ENCODE data around the gene CDK14. TPM values are rescaled to one million over a fixed set of nuclear protein-coding genes. Genes with fewer than 3 reads are reported as not detected.
"Not testable (repeated sequence)": the region's sequence is repeated elsewhere in the genome, so short reads cannot be mapped to it uniquely, and the experiment has no call there.

The CDK14 gene
- total RNA-seq, 2 donors from 2014 or later: 45.3 to 53.8 TPM

GRCh38 chr7:90896458-90896857 is 300.3 kb downstream of the CDK14 start:
- DNase-seq (ENCODE audit: low spot score): no peak

GRCh38 chr7:90897961-90898469 is 301.9 kb downstream of the CDK14 start:
- intact Hi-C loops (cut with DNase I): no loop called here
- no peak for DNase-seq (ENCODE audit: low spot score)

More at GRCh38 chr7:90896458-90896857, 300.3 kb downstream of the CDK14 start:
- intact Hi-C loops (cut with DNase I): no loop called here

DNA sequence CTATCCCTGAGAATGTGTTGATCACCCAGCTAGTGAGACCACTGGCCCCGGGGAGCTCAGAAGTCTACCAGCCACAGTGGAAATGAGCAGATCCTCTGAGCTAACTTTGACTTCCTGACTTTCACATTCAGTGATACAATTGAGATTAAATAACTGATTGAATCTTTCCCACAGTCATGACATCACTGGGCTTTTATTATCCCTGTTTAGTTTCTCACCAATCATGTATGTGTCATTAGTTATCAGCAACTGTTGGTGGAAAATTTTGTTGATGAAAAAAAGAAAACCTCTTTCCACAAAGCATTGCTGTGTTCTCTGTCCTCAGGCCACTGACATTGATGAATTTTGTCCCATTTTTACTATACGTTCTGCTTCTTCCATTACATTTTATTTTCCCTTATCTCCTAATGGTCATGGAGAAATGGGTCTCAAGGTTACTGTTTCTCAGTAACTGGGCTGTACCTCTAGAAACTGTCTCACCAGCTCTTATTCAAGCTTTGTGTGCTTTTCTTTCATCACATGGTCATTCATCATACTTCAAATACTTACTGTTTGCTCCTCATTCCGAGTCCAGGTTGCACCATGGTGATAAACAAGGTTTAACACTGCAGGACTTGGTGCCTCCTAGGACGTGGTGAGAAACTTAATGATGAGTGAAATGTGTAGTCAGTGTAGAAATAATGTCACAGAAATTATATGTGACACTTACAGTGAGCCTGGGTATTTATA is 304.7 kb downstream of the CDK14 start:
- no peak for DNase-seq (ENCODE audit: low spot score)
- intact Hi-C loops (cut with DNase I): no loop called here

DNA sequence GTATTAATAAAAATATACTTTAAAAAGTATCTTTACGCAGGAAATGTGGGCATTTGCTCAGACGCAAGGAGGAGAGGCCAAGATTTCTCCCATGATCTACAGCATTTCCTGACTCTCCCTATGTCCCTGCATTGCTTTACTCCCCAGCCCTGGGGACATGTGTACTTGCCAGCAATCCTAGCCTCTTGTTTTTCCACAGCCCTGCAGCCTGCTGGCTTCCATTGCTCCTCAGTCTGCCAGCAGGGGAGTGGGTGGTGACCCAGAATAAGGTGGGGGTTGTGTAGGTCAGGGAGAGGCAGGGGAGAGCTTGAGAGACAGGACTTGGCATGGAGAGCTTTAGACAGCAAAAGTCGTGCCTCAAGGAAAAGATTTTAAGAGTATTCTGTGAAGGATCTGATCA is 307.7 kb downstream of the CDK14 start:
- intact Hi-C loops (cut with DNase I): no loop called here
- no peak for DNase-seq (ENCODE audit: low spot score)

DNA sequence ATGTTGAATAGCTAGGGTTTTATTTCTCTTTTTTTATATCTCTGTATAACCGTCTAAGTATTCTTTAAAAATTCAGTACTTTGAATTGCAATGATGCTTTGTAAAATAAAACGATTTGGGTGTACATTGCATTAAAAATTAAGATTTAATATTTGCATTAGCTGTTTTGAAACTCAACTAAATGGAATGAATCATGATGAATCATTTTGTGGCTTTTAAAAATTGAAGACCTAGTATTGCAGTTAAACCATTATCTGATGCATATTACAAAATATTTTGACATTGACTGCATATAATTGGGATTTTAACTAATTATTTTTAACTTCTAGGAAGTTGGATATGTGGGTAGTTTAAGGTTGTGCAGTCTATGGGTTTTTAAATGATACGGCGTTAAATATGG is 314.0 kb downstream of the CDK14 start:
- intact Hi-C loops (cut with DNase I): loop anchor here in 1 of 2 donors (5.0 kb wide), 1 partner anchor 257 kb away; no protein-coding TSS in a partner anchor
- DNase-seq (ENCODE audit: low spot score): no peak

DNA sequence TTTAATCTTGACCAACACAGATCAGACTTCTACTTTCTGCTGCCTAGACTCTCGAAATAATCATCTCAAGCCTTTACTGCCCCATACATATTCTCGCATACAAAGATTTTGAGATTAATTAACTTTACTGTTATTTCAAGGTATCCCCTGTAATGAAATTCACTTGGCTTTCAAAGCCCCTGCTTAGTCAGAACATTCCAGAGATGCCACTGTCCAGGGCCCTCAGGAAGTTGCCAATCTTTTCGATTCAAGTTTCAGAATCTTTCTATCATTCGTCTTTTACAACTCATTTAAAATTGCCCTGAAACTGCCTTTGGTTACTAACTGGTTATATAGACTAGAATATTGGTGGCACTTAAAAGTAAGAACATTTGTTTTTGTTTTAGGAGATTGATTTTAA is 320.2 kb downstream of the CDK14 start:
- no peak for DNase-seq (ENCODE audit: low spot score)
- intact Hi-C loops (cut with DNase I): no loop called here

- intact Hi-C loops (cut with DNase I): no loop called here
- DNase-seq (ENCODE audit: low spot score): no peak
Measured at GRCh38 chr7:90917539-90917938, 321.4 kb downstream of the CDK14 start.

DNA sequence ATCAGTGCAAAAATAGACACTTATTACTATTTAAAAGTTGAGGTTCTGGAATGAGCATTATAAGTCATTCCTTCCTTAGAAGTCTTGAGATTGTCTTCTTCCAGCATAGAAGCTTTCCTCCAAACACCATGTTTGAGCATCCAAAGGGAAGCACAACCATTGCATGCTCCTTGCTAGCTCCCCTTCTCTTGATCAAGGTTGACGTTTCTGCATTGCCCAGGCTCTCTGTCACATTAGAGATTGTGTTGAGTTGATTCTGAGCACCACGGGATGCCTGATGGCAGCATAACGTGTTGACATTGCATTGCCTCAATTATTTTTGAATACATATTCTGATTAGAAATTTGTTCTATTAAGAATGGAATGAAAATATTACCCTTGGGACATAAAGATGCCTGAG is 322.2 kb downstream of the CDK14 start:
- intact Hi-C loops (cut with DNase I): no loop called here
- no peak for DNase-seq (ENCODE audit: low spot score)

DNA sequence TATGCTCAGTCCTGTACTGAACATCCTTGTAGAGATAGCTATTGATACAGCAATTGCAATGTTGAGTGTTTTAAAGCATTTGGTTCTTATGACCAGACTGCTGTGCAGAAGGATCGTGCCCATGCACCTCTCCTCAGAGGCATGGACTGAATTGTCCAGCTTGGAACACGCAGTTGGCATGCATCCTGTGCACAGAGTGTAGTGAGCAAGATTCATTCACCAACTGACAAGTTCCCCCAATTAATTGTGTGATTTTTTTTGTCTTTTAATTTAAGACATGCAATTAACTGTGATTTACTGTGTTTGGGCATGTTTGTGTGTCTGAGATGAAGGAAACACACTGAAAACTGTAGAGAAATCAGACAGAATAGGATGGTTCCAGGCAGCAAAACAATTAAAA is 323.7 kb downstream of the CDK14 start:
- DNase-seq (ENCODE audit: low spot score): no peak
- intact Hi-C loops (cut with DNase I): no loop called here

GRCh38 chr7:90920336-90920735 is 324.2 kb downstream of the CDK14 start:
- no peak for DNase-seq (ENCODE audit: low spot score)

DNA sequence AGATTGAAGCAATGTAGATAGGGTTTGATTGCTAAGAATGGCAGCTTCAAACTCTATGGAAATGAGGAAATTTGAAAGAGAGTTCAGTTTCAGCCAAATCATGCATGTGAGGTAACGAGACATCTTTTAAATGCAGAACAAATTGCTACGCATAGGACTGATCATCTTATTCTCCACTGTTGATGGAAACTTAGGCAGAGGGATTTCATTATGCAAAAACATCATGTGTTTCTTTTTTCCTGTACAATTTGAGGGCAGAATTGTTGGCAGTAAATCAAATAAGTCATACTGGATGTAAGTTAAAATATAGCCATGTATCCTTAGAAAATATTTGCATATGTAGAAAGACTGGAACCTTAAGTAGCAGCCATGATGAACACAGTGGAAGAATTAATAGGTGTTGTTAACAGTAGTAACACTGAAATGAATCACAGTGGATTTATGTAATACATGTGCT is 327.4 kb downstream of the CDK14 start:
- intact Hi-C loops (cut with DNase I): no loop called here

More at GRCh38 chr7:90920336-90920735, 324.2 kb downstream of the CDK14 start:
- intact Hi-C loops (cut with DNase I): no loop called here

GRCh38 chr7:90928700-90929424 is 332.7 kb downstream of the CDK14 start:
- DNase-seq (ENCODE audit: low spot score); intact Hi-C loops (cut with DNase I): not testable (repeated sequence)

More for the DNA sequence above, 327.4 kb downstream of the CDK14 start:
- DNase-seq (ENCODE audit: low spot score): no peak

GRCh38 chr7:90931986-90932916 is 336.1 kb downstream of the CDK14 start:
- DNase-seq (ENCODE audit: low spot score): no peak
- intact Hi-C loops (cut with DNase I): no loop called here

DNA sequence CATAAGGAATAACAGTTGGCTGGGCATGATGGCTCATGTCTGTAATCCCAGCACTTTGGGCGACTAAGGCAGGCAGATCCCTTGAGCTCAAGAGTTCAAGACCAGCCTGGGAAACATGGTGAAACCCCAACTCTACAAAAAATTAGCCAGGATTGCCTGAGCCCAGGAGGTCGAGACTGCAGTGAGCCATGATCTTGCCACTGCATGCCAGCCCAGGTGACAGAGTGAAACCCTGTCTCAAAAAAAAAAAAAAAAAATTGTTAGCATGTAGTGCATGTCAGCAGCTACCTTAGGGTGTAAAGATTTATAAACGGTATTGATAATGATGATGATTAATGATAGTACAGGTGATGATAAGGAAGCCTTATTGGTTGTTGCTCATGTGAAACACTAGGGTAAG is 336.9 kb downstream of the CDK14 start:
- no peak for DNase-seq (ENCODE audit: low spot score)
- intact Hi-C loops (cut with DNase I): no loop called here

GRCh38 chr7:90933984-90934383 is 337.9 kb downstream of the CDK14 start:
- intact Hi-C loops (cut with DNase I): no loop called here
- no peak for DNase-seq (ENCODE audit: low spot score)

DNA sequence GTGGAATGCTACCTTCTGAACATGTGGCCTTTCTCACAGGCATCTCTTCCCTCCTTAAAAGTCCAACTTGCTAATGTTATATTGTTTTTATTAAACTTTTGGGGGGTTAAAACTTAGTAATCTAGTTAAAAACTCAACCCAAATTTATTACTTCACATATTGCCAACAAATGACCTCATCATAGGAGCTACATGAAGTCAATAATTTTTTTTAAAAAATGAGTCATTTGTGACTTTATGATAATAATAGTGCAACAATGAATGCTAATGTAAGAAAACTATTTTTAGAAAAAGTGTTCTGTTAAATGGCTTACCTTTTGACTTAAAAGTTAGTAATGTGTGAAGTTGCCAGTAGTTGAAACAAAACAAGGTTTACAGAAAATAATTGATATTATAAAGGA is 342.2 kb downstream of the CDK14 start:
- intact Hi-C loops (cut with DNase I): no loop called here
- DNase-seq (ENCODE audit: low spot score): no peak

GRCh38 chr7:90939666-90940065 is 343.5 kb downstream of the CDK14 start:
- no peak for DNase-seq (ENCODE audit: low spot score)
- intact Hi-C loops (cut with DNase I): no loop called here

DNA sequence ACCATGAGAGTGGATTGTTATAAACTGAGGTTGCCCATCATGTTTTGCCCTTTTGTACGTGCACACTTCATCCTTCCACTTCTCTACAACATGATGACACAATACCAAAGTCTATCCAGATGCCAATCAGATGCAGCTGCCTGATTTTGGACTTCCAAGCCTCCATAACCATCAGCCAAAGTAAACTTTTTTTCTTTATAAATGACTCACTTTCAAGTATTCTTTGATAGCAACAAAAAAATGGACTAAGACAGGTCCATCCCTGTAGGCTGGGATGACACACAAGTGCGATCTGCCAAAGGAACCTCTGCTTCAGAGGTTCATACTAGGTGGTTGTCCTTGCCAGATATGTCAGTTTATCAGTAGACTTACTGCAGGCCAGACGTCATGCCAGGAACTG is 347.9 kb downstream of the CDK14 start:
- no peak for DNase-seq (ENCODE audit: low spot score)
- intact Hi-C loops (cut with DNase I): no loop called here

GRCh38 chr7:90945104-90945787 is 349.1 kb downstream of the CDK14 start:
- intact Hi-C loops (cut with DNase I): no loop called here
- DNase-seq (ENCODE audit: low spot score): no peak

All from posterior vena cava (tissue), 2 donors.